SU-DHL-6 (cell line): ENCODE results near the gene GRM6.

Source experiments
- H2AFZ ChIP-seq: fragments of 200-600 bp; sonication (generic); 2 replicates; pipeline ENCODE4 v1.6.1; 2014; ENCODE audit warnings: low read depth, mild to moderate bottlenecking, moderate library complexity, mixed read lengths, antibody characterized with exemption, low read length; ENCODE audit not compliant: severe bottlenecking
- H3F3A ChIP-seq: fragments of 200-600 bp; shearing (Covaris generic); 2 replicates; pipeline ENCODE4 v1.6.0; 2016; ENCODE audit warnings: antibody characterized with exemption, mild to moderate bottlenecking; ENCODE audit not compliant: insufficient read depth
- H3K27ac ChIP-seq: fragments of 200-600 bp; sonication (generic); 2 replicates; pipeline ENCODE4 v1.5.1; 2016; ENCODE audit warnings: low read depth, mild to moderate bottlenecking, low read length, moderate library complexity, mixed read lengths
- H3K27me3 ChIP-seq: fragments of 200-600 bp; sonication (generic), shearing (Covaris generic); 2 replicates; pipeline ENCODE4 v1.6.0; 2014; ENCODE audit warnings: mild to moderate bottlenecking, low read length
- H3K36me3 ChIP-seq: fragments of 200-600 bp; sonication (generic); 2 replicates; pipeline ENCODE4 v1.6.1; 2014; ENCODE audit warnings: mild to moderate bottlenecking, low read length, mixed read lengths
- H3K4me2 ChIP-seq: fragments of 300-600, 200-600 bp; shearing (Covaris generic), sonication (generic); 2 replicates; pipeline ENCODE4 v1.6.0; 2014; ENCODE audit warnings: low read length, low read depth, mild to moderate bottlenecking; ENCODE audit not compliant: poor library complexity, severe bottlenecking
- H3K4me3 ChIP-seq: fragments of 200-600 bp; sonication (generic); 2 replicates; pipeline ENCODE4 v1.5.1; 2014; ENCODE audit warnings: antibody characterized with exemption, low read length, mild to moderate bottlenecking, mixed read lengths; ENCODE audit not compliant: insufficient read depth, poor library complexity, severe bottlenecking
- H3K79me2 ChIP-seq: fragments of 200-600 bp; sonication (generic); 2 replicates; pipeline ENCODE4 v1.6.1; 2014; ENCODE audit warnings: mild to moderate bottlenecking, low read length, moderate library complexity; ENCODE audit not compliant: insufficient read depth
- H3K9ac ChIP-seq: fragments of 200-600 bp; sonication (generic); 2 replicates; pipeline ENCODE4 v1.7.0; 2014; ENCODE audit warnings: mild to moderate bottlenecking, low read length
- H3K9me2 ChIP-seq: fragments of 200-600 bp; sonication (generic); replicated peaks from 2 replicates; pipeline ENCODE4 v1.6.1; 2014; ENCODE audit warnings: low read length; ENCODE audit not compliant: insufficient read depth
- H3K9me3 ChIP-seq: fragments of 200-600 bp; sonication (generic); 2 replicates; pipeline ENCODE4 v1.6.1; 2014; ENCODE audit warnings: low read length, mixed read lengths; ENCODE audit not compliant: insufficient read depth
- H4K20me1 ChIP-seq: fragments of 200-600 bp; sonication (generic); 2 replicates; pipeline ENCODE4 v1.6.1; 2014; ENCODE audit warnings: low read depth, mild to moderate bottlenecking, antibody characterized with exemption, low read length, moderate library complexity, mixed read lengths
- CTCF ChIP-seq: fragments of 200-600 bp; sonication (generic); IDR thresholded peaks from one replicate; pipeline ENCODE4 v1.5.1; 2017; ENCODE audit warnings: antibody characterized with exemption, mild to moderate bottlenecking, low read length, moderate library complexity; ENCODE audit not compliant: insufficient read depth, poor library complexity, severe bottlenecking
- EZH2phosphoT487 ChIP-seq: fragments of 200-600 bp; sonication (generic), shearing (Covaris generic); conservative IDR thresholded peaks from 2 replicates; pipeline ENCODE4 v1.6.1; 2018; ENCODE audit warnings: mild to moderate bottlenecking, antibody characterized with exemption, low read length, moderate library complexity, mixed read lengths

GRM6 gene

GRCh38 chr5:178994580-178995340, at the start of gene GRM6:
TSS of gene GRM6 (minus strand) at chr5:178995320. CDS start at chr5:178994944, 376 bp downstream.
- Histone ChIP-seq H4K20me1 (no peaks in the 10 kb centered on the region), H3F3A (no peaks in the 10 kb centered on the region), H3K79me2 (no peaks in the 10 kb centered on the region), H3K9me2 (no peaks in the 10 kb centered on the region), H2AFZ (no peak within 1 kb of the TSS), H3K27ac (no peak within 1 kb of the TSS), H3K36me3 (no peaks in the 10 kb centered on the region), H3K4me2 (no peak within 1 kb of the TSS), H3K4me3 (no peak within 1 kb of the TSS), H3K27me3 (no peaks in the 10 kb centered on the region), H3K9me3 (no peaks in the 10 kb centered on the region), H3K9ac (no peak within 1 kb of the TSS)
- TF ChIP-seq EZH2phosphoT487, result no peak
- no peak for TF ChIP-seq CTCF

- H2AFZ ChIP-seq, result no peak overlapping the region
- H3F3A ChIP-seq, result no peaks in the 10 kb centered on the region
- no peaks in the 10 kb centered on the region for H4K20me1 ChIP-seq
- no peaks in the 10 kb centered on the region for H3K9me3 ChIP-seq
- H3K27ac ChIP-seq, result no peak overlapping the region
- no peaks in the 10 kb centered on the region for H3K79me2 ChIP-seq
- no peaks in the 10 kb centered on the region for H3K36me3 ChIP-seq
- no peak for TF ChIP-seq EZH2phosphoT487
- no peak for TF ChIP-seq CTCF
- H3K4me3 ChIP-seq, result no peak overlapping the region
- H3K4me2 ChIP-seq, result no peak overlapping the region
- no peaks in the 10 kb centered on the region for H3K9me2 ChIP-seq
- H3K9ac ChIP-seq, result no peak overlapping the region
- H3K27me3 ChIP-seq, result no peaks in the 10 kb centered on the region
Observed at GRCh38 chr5:179044765-179045164, 49.6 kb upstream of the GRM6 start.

- no peaks in the 10 kb centered on the region for H4K20me1 ChIP-seq
- H3K9me3 ChIP-seq, result peaks cover 30% of the 10 kb centered on the region; the same call in 1 of the 2 replicates
- no peak overlapping the region for H3K27ac ChIP-seq
- no peak overlapping the region for H3K9ac ChIP-seq
- H3F3A ChIP-seq, result no peaks in the 10 kb centered on the region
- no peak overlapping the region for H3K4me2 ChIP-seq
- H3K9me2 ChIP-seq, result no peaks in the 10 kb centered on the region
- H3K79me2 ChIP-seq, result no peaks in the 10 kb centered on the region
- TF ChIP-seq CTCF, result no peak
- TF ChIP-seq EZH2phosphoT487, result no peak
- H3K36me3 ChIP-seq, result no peaks in the 10 kb centered on the region
- no peak overlapping the region for H3K4me3 ChIP-seq
- no peak overlapping the region for H2AFZ ChIP-seq
- no peaks in the 10 kb centered on the region for H3K27me3 ChIP-seq
Observed at GRCh38 chr5:179033004-179033580, 38.0 kb upstream of the GRM6 start.
